ENCODE measurements around the gene FADS1. TPM values are rescaled to one million over a fixed set of nuclear protein-coding genes. Genes with fewer than 3 reads are reported as not detected.

The FADS1 gene
- total RNA-seq, 4 donors from 2014 or later = 20.8 to 37.4 (median 32.0) TPM

DNA sequence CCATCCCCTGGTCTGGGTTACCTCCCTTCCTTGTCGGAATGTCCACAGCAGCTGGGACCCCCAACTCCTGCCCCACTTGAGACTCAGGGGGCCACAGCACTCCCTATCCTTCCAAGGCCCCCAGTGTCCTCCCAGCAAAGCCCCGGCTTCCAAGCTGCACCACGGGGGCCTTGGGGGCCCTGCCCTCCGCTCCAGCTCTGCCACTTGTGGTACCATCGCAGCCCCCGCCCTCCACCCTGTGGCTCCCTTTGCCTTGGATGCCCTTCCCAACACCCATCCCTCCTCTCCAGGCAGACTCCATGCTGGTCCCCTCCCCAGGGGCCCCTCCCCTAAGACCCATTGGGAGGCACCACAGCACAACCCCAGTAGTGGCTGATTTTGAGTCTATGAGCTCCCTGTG lies 41.7 kb downstream of the FADS1 start:
- peaks cover 0 to 14% (median 8%) of the 10 kb centered on the region in 3 donors for H3K4me1 ChIP-seq
- no peak for ATAC-seq
- no peak overlapping the region for H3K4me3 ChIP-seq
- WGBS, 2 donors (ENCODE audit: low coverage in 1 of 2) = 100% methylated on average over 5 of the region's 6 CpGs; no CpG with 5 or more reads in 1 of the 2 donors
- no peak for TF ChIP-seq EP300 (IDR thresholded peaks at IDR 0.05)
- TF ChIP-seq, protein P1, sequence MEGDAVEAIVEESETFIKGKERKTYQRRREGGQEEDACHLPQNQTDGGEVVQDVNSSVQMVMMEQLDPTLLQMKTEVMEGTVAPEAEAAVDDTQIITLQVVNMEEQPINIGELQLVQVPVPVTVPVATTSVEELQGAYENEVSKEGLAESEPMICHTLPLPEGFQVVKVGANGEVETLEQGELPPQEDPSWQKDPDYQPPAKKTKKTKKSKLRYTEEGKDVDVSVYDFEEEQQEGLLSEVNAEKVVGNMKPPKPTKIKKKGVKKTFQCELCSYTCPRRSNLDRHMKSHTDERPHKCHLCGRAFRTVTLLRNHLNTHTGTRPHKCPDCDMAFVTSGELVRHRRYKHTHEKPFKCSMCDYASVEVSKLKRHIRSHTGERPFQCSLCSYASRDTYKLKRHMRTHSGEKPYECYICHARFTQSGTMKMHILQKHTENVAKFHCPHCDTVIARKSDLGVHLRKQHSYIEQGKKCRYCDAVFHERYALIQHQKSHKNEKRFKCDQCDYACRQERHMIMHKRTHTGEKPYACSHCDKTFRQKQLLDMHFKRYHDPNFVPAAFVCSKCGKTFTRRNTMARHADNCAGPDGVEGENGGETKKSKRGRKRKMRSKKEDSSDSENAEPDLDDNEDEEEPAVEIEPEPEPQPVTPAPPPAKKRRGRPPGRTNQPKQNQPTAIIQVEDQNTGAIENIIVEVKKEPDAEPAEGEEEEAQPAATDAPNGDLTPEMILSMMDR (IDR thresholded peaks at IDR 0.05) = no peak
- no peak for TF ChIP-seq POLR2A (IDR thresholded peaks at IDR 0.05)
- no peak for TF ChIP-seq POLR2AphosphoS5 (IDR thresholded peaks at IDR 0.05)
- no peak overlapping the region for H3K27ac ChIP-seq
- H3K9me3 ChIP-seq = no peaks in the 10 kb centered on the region
- peaks cover 0 to 8% of the 10 kb centered on the region in 2 donors for H3K36me3 ChIP-seq
- peaks cover 13% of the 10 kb centered on the region for H3K27me3 ChIP-seq

DNA sequence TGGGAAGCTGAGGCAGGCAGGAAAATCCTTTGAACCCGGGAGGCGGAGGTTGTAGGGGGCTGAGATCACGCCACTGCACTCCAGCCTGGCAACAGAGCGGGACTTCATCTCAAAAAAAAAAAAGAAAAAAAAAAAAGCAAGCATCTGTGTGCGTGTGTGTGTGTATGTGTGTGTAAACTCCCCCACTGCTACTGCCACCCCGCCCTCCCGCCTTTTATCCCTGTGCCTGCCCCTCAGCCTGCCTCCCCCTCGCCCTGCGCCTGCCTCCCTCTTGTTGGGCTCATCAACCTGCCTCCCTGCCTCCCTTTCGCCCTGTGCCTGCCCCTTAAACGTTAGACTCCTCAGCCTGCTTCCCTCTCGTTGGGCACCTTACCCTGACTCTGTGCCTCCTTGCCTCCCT lies 42.4 kb downstream of the FADS1 start:
- Histone ChIP-seq H3K27ac (no peak overlapping the region), H3K4me3 (no peak overlapping the region), H3K27me3 (peaks cover 13% of the 10 kb centered on the region), H3K36me3 (peaks cover 0 to 6% of the 10 kb centered on the region in 2 donors), H3K4me1 (peaks cover 0 to 18% (median 8%) of the 10 kb centered on the region in 3 donors), H3K9me3 (no peaks in the 10 kb centered on the region)
- TF ChIP-seq EP300 (IDR thresholded peaks at IDR 0.05) (no peak), POLR2A (IDR thresholded peaks at IDR 0.05) (no peak), POLR2AphosphoS5 (IDR thresholded peaks at IDR 0.05) (no peak)
- TF ChIP-seq, protein P1 (IDR thresholded peaks at IDR 0.05) = no peak
- 79 to 84% methylated on average over 9 to 11 of the region's 12 CpGs for WGBS, 2 donors (ENCODE audit: low coverage in 1 of 2)
- ATAC-seq = no peak

DNA sequence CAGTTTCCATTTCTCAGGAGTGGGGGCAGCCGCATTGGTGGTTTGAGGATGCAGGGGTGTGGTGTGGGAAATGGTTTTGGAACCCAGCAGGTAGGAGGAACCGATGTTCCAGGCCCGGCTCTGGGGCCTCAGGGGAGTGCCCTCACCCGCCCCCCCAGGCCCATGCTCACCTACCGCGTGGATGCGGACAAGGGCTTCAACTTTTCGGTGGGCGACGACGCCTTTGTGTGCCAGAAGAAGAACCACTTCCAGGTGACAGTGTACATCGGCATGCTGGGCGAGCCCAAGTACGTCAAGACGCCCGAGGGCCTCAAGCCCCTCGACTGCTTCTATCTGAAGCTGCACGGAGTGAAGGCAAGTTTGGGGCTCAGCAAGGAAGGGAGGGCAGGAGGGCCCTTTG lies 43.0 kb downstream of the FADS1 start:
- Histone ChIP-seq H3K4me3 (no peak overlapping the region), H3K36me3 (no peaks in the 10 kb centered on the region), H3K27me3 (peaks cover 13% of the 10 kb centered on the region), H3K9me3 (no peaks in the 10 kb centered on the region), H3K27ac (no peak overlapping the region), H3K4me1 (peaks cover 0 to 19% (median 8%) of the 10 kb centered on the region in 3 donors)
- no CpG with 5 or more reads among the region's 18 CpGs for WGBS, 2 donors (ENCODE audit: low coverage in 1 of 2)
- TF ChIP-seq EP300 (IDR thresholded peaks at IDR 0.05) (no peak), POLR2AphosphoS5 (IDR thresholded peaks at IDR 0.05) (no peak), POLR2A (IDR thresholded peaks at IDR 0.05) (no peak)
- TF ChIP-seq, protein P1 (IDR thresholded peaks at IDR 0.05) = no peak
- ATAC-seq = no peak

DNA sequence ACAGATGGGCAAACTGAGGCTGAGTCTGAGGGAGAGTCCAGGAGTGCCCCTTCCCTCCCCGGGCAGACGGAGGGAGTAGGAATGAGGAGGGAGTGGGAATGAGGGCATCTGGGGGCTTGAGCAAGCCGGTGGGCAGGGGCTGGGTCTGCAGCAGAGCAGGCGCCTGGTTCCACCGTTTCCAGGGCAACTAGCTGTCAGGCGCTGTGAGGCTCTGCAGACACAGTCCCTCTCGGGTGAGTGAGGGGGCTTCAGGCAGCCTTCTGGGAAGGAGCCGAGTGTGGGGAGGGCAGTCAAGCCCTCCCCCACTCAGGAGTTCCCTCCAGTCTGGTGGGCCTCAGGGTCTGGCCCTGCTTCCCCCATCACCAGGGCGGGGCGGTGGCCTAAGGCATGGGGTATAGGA lies 43.4 kb downstream of the FADS1 start:
- no peaks in the 10 kb centered on the region for H3K36me3 ChIP-seq
- ATAC-seq = no peak
- H3K9me3 ChIP-seq = no peaks in the 10 kb centered on the region
- TF ChIP-seq POLR2A (IDR thresholded peaks at IDR 0.05) (no peak), POLR2AphosphoS5 (IDR thresholded peaks at IDR 0.05) (no peak), EP300 (IDR thresholded peaks at IDR 0.05) (no peak)
- TF ChIP-seq, protein P1 (IDR thresholded peaks at IDR 0.05) = no peak
- H3K4me3 ChIP-seq = no peak overlapping the region
- H3K4me1 ChIP-seq = peaks cover 0 to 19% (median 8%) of the 10 kb centered on the region in 3 donors
- peaks cover 13% of the 10 kb centered on the region for H3K27me3 ChIP-seq
- no peak overlapping the region for H3K27ac ChIP-seq
- no CpG with 5 or more reads among the region's 10 CpGs for WGBS, 2 donors (ENCODE audit: low coverage in 1 of 2)

DNA sequence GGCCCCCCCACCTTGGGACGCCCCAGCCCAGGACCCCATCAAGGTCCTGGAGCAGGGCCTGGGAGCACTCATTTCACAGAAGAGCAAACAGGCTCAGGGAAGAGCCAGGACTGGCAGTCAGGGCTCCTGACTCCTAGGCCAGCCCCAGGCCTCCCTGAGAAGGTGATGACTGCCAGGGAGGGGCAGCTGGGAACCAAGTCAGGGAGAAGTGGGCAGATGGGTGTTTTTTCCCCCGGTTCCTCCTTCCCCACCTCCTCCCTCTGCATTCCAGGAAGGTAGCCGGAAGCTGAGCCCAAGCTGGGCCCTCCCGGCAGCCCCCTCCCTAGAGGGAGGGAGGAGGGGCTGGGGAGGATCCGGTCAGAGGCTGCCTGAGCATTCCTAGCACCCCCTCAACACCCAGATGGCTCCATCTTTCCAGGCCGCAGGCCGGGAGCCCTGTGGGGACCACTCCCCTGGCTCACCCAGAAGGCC lies 44.8 kb downstream of the FADS1 start:
- Histone ChIP-seq H3K27ac (no peak overlapping the region), H3K27me3 (peaks cover 7% of the 10 kb centered on the region), H3K4me3 (no peak overlapping the region), H3K4me1 (peaks cover 0 to 10% (median 1%) of the 10 kb centered on the region in 3 donors), H3K9me3 (no peaks in the 10 kb centered on the region), H3K36me3 (no peaks in the 10 kb centered on the region)
- no CpG with 5 or more reads among the region's 7 CpGs for WGBS, 2 donors (ENCODE audit: low coverage in 1 of 2)
- no peak for ATAC-seq
- TF ChIP-seq POLR2AphosphoS5 (IDR thresholded peaks at IDR 0.05) = no peak
- TF ChIP-seq EP300 (IDR thresholded peaks at IDR 0.05) = no peak
- no peak for TF ChIP-seq POLR2A (IDR thresholded peaks at IDR 0.05)
- TF ChIP-seq, protein P1 (IDR thresholded peaks at IDR 0.05) = no peak
